ENCODE data around the gene USP36. TPM values are rescaled to one million over a fixed set of nuclear protein-coding genes. Genes with fewer than 3 reads are reported as not detected.
"Not testable (repeated sequence)": the region's sequence is repeated elsewhere in the genome, so short reads cannot be mapped to it uniquely, and the experiment has no call there.

The USP36 gene
- total and polyA plus RNA-seq, 9 of the 15 experiments (the other 6 are each of a cell fraction or from before 2014, with no cell fraction given) = 6.4 to 72.8 (median 22.5) TPM

DNA sequence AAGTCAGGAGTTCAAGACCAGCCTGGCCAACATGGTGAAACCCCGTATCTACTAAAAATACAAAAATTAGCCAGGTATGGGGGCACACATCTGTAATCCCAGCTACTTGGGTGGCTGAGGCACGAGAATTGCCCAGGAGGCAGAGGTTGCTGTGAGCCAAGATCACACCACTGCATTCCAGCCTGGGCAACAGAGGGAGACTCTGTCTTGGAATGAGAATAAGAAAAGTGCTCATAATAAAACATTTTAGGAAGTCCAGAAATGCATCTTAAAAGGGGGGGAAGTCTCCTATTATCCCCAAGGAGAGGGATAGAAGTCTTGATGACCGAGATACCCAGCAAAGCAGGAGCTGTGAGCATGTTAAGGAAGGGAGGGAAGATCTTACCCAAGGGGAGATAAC lies 26.4 kb upstream of the USP36 start:
- ATAC-seq; H3K9me1 ChIP-seq (ENCODE audit: control insufficient read depth, insufficient read depth, low read length); H3K4me3 ChIP-seq; in situ Hi-C loops (cut with MboI); H3K79me2 ChIP-seq (ENCODE audit: control insufficient read depth, insufficient read depth, low read length); H3K9me3 ChIP-seq (replicated peaks; ENCODE audit: control insufficient read depth, insufficient read depth, low read depth, low read length); H2AFZ ChIP-seq (ENCODE audit: low read depth, low read length); H3K9ac ChIP-seq (ENCODE audit: insufficient read depth in 1 of 2, low read depth in 2 of 2, low read length in 2 of 2); DNase-seq (ENCODE audit: extremely low read depth in 1 of 4, low spot score in 3 of 4); H4K20me1 ChIP-seq (replicated peaks; ENCODE audit: control insufficient read depth, insufficient read depth, low read length); H3K27ac ChIP-seq (ENCODE audit: extremely low read depth, low read depth, low read length); H3K4me2 ChIP-seq (ENCODE audit: insufficient read depth, low read length); FAIRE-seq; BruUV-seq (replicated peaks); H3K36me3 ChIP-seq (ENCODE audit: control insufficient read depth, insufficient read depth, low read length); intact Hi-C loops (cut with micrococcal nuclease): not testable (repeated sequence)
- peaks cover 3 to 11% of the 10 kb centered on the region in 2 experiments; a peak in 3 of 5 replicates for H3K4me1 ChIP-seq (replicated peaks in 1 of 2; ENCODE audit: control insufficient read depth in 2 of 2, insufficient read depth in 2 of 2, low read length in 2 of 2)
- ChIA-PET CTCF (ENCODE audit: low intra/inter-chr PET ratio) (interaction anchor here (1.9 kb wide), 1 partner anchor 104 kb away, joined by 16 read pairs; no protein-coding TSS in a partner anchor), POLR2A (interaction anchor here (0.7 kb wide), 1 partner anchor 214 kb away, joined by 3 read pairs; no protein-coding TSS in a partner anchor)
- WGBS (ENCODE audit: insufficient coverage, low coverage, missing lambda C conversion rate) = 10% methylated on average over 3 of the region's 3 CpGs
- peaks cover 24 to 46% of the 10 kb centered on the region in 2 experiments for H3K27me3 ChIP-seq (ENCODE audit: control insufficient read depth in 2 of 2, insufficient read depth in 2 of 2, low read length in 2 of 2)

DNA sequence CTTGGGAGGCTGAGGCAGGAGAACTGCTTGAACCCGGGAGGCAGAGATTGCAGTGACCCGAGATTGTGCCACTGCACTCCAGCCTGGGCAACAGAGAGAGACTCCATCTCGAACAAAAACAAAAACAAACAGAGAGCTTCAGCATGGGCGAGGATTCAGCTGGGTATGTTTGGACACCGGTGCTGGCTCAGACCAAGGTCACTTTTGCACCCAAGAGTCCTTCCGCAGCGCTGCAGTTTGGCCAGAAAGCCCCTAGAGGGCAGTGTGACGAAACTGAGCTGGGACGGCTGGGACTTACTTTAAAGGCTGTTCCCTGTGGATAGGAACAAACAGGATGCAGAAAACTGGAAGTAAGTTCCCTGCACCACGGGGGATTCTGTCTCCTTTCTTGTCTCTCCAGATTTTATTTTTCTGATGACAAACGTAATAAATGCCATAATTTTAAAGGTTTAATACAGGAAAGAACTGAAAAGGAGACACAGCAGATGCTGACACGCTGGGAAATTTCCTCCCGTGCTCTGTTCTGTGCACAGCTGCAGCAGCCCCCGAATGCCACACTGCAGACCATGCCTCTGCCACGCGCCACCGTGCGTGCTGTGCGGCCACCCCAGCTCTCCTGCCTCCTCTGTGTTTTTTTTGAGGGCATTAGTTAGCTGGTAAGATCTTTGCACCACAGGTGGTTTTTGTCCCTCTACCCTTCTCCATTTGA lies 25.2 kb upstream of the USP36 start:
- DNase-seq (ENCODE audit: extremely low read depth in 1 of 4, low spot score in 3 of 4) = peak; percentile 65 to 79 (median 68)
- H2AFZ ChIP-seq (ENCODE audit: low read depth, low read length) = no peak overlapping the region
- no peaks in the 10 kb centered on the region for H3K79me2 ChIP-seq (ENCODE audit: control insufficient read depth, insufficient read depth, low read length)
- H3K9me1 ChIP-seq (ENCODE audit: control insufficient read depth, insufficient read depth, low read length) = no peaks in the 10 kb centered on the region
- peak; percentile 80 for ATAC-seq
- no peak overlapping the region for H3K4me3 ChIP-seq
- intact Hi-C loops (cut with micrococcal nuclease) = loop anchor here (1.0 kb wide), 1 partner anchor 105 kb away; no protein-coding TSS in a partner anchor
- in situ Hi-C loops (cut with MboI) = no loop called here
- H3K4me2 ChIP-seq (ENCODE audit: insufficient read depth, low read length) = no peak overlapping the region
- H3K27me3 ChIP-seq (ENCODE audit: control insufficient read depth in 2 of 2, insufficient read depth in 2 of 2, low read length in 2 of 2) = peaks cover 22 to 39% of the 10 kb centered on the region in 2 experiments
- H4K20me1 ChIP-seq (replicated peaks; ENCODE audit: control insufficient read depth, insufficient read depth, low read length) = no peaks in the 10 kb centered on the region
- peak; percentile 79 for FAIRE-seq
- WGBS (ENCODE audit: insufficient coverage, low coverage, missing lambda C conversion rate) = 4% methylated on average over 19 of the region's 19 CpGs
- H3K4me1 ChIP-seq (replicated peaks in 1 of 2; ENCODE audit: control insufficient read depth in 2 of 2, insufficient read depth in 2 of 2, low read length in 2 of 2) = peaks cover 3 to 15% of the 10 kb centered on the region in 2 experiments; a peak in 3 of 5 replicates
- H3K9me3 ChIP-seq (replicated peaks; ENCODE audit: control insufficient read depth, insufficient read depth, low read depth, low read length) = no peaks in the 10 kb centered on the region
- no TSS peak for BruUV-seq (replicated peaks)
- H3K9ac ChIP-seq (ENCODE audit: insufficient read depth in 1 of 2, low read depth in 2 of 2, low read length in 2 of 2) = no peak overlapping the region
- POLR2A ChIA-PET = interaction anchor here (0.6 to 0.9 kb wide), 2 partner anchors 12 to 25 kb away, joined by 3 read pairs; partner anchors contain the start of gene USP36
- H3K36me3 ChIP-seq (ENCODE audit: control insufficient read depth, insufficient read depth, low read length) = no peaks in the 10 kb centered on the region
- CTCF ChIA-PET (ENCODE audit: low intra/inter-chr PET ratio) = interaction anchor here (1.9 kb wide), 1 partner anchor 105 kb away, joined by 16 read pairs; no protein-coding TSS in a partner anchor
- H3K27ac ChIP-seq (ENCODE audit: extremely low read depth, low read depth, low read length) = no peak overlapping the region
- TF ChIP-seq ESRRA (IDR thresholded peaks at IDR 0.05; ENCODE audit: borderline replicate concordance, low read depth) (peak; percentile 40; the same call in 1 of the 2 replicates), RAD21 (CRISPR knock-in tag; conservative IDR thresholded peaks at IDR 0.05 in 1 of 2, IDR thresholded peaks at IDR 0.05 in 1 of 2) (peak; percentile 59 to 80), CREB1 (IDR thresholded peaks at IDR 0.05) (no peak), CREB1 (CRISPR knock-in tag; IDR thresholded peaks at IDR 0.05) (no peak), ZNF764 (CRISPR knock-in tag; IDR thresholded peaks at IDR 0.05; ENCODE audit: low read depth) (peak; percentile 98), RCOR1 (IDR thresholded peaks at IDR 0.05; ENCODE audit: borderline replicate concordance in 1 of 2, low read depth in 2 of 2, low read length in 2 of 2) (0 out of 4 replicates have a peak, but pooled peaks of 1 of the 2 experiments have one; percentile 8), CHD1 (IDR thresholded peaks at IDR 0.05; ENCODE audit: low read length) (no peak), BHLHE40 (IDR thresholded peaks at IDR 0.05; ENCODE audit: low read length) (0 out of 2 replicates have a peak, but pooled peaks have one; percentile 12)
- TF ChIP-seq, protein P1, sequence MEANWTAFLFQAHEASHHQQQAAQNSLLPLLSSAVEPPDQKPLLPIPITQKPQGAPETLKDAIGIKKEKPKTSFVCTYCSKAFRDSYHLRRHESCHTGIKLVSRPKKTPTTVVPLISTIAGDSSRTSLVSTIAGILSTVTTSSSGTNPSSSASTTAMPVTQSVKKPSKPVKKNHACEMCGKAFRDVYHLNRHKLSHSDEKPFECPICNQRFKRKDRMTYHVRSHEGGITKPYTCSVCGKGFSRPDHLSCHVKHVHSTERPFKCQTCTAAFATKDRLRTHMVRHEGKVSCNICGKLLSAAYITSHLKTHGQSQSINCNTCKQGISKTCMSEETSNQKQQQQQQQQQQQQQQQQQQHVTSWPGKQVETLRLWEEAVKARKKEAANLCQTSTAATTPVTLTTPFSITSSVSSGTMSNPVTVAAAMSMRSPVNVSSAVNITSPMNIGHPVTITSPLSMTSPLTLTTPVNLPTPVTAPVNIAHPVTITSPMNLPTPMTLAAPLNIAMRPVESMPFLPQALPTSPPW (CRISPR knock-in tag; IDR thresholded peaks at IDR 0.05) = no peak
- TF ChIP-seq, protein P2, sequence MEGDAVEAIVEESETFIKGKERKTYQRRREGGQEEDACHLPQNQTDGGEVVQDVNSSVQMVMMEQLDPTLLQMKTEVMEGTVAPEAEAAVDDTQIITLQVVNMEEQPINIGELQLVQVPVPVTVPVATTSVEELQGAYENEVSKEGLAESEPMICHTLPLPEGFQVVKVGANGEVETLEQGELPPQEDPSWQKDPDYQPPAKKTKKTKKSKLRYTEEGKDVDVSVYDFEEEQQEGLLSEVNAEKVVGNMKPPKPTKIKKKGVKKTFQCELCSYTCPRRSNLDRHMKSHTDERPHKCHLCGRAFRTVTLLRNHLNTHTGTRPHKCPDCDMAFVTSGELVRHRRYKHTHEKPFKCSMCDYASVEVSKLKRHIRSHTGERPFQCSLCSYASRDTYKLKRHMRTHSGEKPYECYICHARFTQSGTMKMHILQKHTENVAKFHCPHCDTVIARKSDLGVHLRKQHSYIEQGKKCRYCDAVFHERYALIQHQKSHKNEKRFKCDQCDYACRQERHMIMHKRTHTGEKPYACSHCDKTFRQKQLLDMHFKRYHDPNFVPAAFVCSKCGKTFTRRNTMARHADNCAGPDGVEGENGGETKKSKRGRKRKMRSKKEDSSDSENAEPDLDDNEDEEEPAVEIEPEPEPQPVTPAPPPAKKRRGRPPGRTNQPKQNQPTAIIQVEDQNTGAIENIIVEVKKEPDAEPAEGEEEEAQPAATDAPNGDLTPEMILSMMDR (IDR thresholded peaks at IDR 0.05 in 2 of 3, conservative IDR thresholded peaks at IDR 0.05 in 1 of 3; ENCODE audit: insufficient read depth in 2 of 3, low read depth in 1 of 3, low read length in 3 of 3) = peak; percentile 89 to 94 (median 92)

Measured in K562 (cell line).